ENCODE results near the gene ATAD3B.

Gene ATAD3B

GRCh38 chr1:1539310-1540089, 67.9 kb downstream of the ATAD3B start:
- no peak for DNase-seq (ENCODE audit: low read depth)
- H3K4me3 ChIP-seq (ENCODE audit: low read length), result peak overlapping the region; percentile 55
- TF ChIP-seq, protein P1, sequence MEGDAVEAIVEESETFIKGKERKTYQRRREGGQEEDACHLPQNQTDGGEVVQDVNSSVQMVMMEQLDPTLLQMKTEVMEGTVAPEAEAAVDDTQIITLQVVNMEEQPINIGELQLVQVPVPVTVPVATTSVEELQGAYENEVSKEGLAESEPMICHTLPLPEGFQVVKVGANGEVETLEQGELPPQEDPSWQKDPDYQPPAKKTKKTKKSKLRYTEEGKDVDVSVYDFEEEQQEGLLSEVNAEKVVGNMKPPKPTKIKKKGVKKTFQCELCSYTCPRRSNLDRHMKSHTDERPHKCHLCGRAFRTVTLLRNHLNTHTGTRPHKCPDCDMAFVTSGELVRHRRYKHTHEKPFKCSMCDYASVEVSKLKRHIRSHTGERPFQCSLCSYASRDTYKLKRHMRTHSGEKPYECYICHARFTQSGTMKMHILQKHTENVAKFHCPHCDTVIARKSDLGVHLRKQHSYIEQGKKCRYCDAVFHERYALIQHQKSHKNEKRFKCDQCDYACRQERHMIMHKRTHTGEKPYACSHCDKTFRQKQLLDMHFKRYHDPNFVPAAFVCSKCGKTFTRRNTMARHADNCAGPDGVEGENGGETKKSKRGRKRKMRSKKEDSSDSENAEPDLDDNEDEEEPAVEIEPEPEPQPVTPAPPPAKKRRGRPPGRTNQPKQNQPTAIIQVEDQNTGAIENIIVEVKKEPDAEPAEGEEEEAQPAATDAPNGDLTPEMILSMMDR (conservative IDR thresholded peaks at IDR 0.05; ENCODE audit: low read depth, low read length), result no peak

GRCh38 chr1:1540090-1540817, 68.7 kb downstream of the ATAD3B start, which contains the start of gene TMEM240:
TMEM240 (minus strand) TSS chr1:1540624; CDS start chr1:1540346, 278 bp downstream.
- H3K4me3 ChIP-seq (ENCODE audit: low read length), result peak within 1 kb of the TSS; percentile 55
- no peak for DNase-seq (ENCODE audit: low read depth)

GRCh38 chr1:1540818-1541628, 69.5 kb downstream of the ATAD3B start:
- no peak for DNase-seq (ENCODE audit: low read depth)
- TF ChIP-seq, protein P1 (conservative IDR thresholded peaks at IDR 0.05; ENCODE audit: low read depth, low read length), result no peak
- H3K4me3 ChIP-seq (ENCODE audit: low read length), result peak overlapping the region; percentile 55

More at GRCh38 chr1:1540090-1540817, 68.7 kb downstream of the ATAD3B start, which contains the start of gene TMEM240:
- TF ChIP-seq, protein P1 (conservative IDR thresholded peaks at IDR 0.05; ENCODE audit: low read depth, low read length), result no peak

GRCh38 chr1:1541956-1542765, 70.6 kb downstream of the ATAD3B start:
- no peak overlapping the region for H3K4me3 ChIP-seq (ENCODE audit: low read length)
- no peak for DNase-seq (ENCODE audit: low read depth)
- TF ChIP-seq, protein P1 (conservative IDR thresholded peaks at IDR 0.05; ENCODE audit: low read depth, low read length), result no peak

DNA sequence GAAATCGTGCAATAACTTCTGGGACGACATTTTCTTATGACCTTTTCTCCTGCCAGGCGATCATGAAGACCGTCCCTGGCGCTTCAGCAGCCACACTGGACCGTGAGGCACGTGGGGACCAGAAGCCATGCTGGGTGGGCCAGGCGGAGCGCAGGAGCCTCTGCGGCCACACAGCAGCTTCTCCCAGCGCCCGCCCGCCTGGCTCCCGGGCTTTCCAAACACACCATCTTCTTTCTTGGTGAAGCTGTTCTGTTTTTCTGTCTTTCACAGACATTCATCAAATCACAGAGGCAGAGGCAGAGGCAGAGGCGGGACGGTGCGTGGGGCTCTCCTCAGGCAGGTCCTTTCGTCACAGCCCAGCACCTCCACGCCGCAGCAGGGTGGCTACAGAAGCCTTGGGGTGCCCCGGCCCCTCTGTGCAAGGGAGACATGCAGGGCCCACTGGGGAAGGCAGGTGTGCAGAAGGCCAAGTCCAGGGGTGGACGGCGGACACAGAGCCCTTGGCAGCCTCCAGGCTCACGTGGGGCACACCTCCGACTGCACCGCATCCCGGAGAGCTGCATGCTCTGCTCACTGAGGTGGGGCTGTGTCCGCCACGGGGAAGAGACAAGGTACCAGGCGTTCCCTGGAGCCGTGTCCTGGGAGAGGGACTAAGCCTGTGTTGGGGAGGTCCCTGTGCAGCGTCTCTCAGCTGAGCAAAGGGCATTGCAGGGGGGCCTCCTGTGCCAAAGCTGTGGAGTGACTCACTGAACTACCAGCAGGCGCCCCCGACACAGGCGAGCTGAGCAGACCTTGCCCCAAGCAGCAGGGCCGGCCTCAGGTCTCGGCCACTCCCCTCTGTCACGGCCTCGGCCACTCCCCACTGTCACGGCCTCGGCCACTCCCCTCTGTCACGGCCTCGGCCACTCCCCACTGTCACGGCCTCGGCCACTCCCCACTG, 71.5 kb downstream of the ATAD3B start:
- DNase-seq (ENCODE audit: low read depth), result no peak
- H3K4me3 ChIP-seq (ENCODE audit: low read length), result no peak overlapping the region
- TF ChIP-seq, protein P1 (conservative IDR thresholded peaks at IDR 0.05; ENCODE audit: low read depth, low read length), result no peak

Measured in retinal pigment epithelial cell (primary cell).